ENCODE results near the gene SCAMP1. TPM values are rescaled to one million over a fixed set of nuclear protein-coding genes. Genes with fewer than 3 reads are reported as not detected.

The SCAMP1 gene
- total and polyA plus RNA-seq, 2 of the 13 experiments (the other 11 are each of a cell fraction or from before 2014, with no cell fraction given), result 18.2 to 33.7 TPM

- TF ChIP-seq ZBTB2 (CRISPR knock-in tag; IDR thresholded peaks at IDR 0.05; ENCODE audit: low read depth) (peak; percentile 80), BRF2 (CRISPR knock-in tag; IDR thresholded peaks at IDR 0.05) (no peak), NBN (conservative IDR thresholded peaks at IDR 0.05) (no peak), HDAC1 (CRISPR knock-in tag; IDR thresholded peaks at IDR 0.05) (0 out of 2 replicates have a peak, but pooled peaks have one; percentile 9), ZNF10 (CRISPR knock-in tag; IDR thresholded peaks at IDR 0.05; ENCODE audit: borderline replicate concordance, low read depth) (no peak), RBM39 (IDR thresholded peaks at IDR 0.05; ENCODE audit: low read depth, low read length, poor library complexity, severe bottlenecking) (peak; percentile 85), ZMYM4 (CRISPR knock-in tag; IDR thresholded peaks at IDR 0.05) (peak; percentile 92), HOXD1 (CRISPR knock-in tag; IDR thresholded peaks at IDR 0.05) (no peak; the same call in 1 of the 2 replicates), GFI1 (CRISPR knock-in tag; IDR thresholded peaks at IDR 0.05; ENCODE audit: borderline replicate concordance) (peak; percentile 74)
- TF ChIP-seq, protein P1, sequence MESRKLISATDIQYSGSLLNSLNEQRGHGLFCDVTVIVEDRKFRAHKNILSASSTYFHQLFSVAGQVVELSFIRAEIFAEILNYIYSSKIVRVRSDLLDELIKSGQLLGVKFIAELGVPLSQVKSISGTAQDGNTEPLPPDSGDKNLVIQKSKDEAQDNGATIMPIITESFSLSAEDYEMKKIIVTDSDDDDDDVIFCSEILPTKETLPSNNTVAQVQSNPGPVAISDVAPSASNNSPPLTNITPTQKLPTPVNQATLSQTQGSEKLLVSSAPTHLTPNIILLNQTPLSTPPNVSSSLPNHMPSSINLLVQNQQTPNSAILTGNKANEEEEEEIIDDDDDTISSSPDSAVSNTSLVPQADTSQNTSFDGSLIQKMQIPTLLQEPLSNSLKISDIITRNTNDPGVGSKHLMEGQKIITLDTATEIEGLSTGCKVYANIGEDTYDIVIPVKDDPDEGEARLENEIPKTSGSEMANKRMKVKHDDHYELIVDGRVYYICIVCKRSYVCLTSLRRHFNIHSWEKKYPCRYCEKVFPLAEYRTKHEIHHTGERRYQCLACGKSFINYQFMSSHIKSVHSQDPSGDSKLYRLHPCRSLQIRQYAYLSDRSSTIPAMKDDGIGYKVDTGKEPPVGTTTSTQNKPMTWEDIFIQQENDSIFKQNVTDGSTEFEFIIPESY (CRISPR knock-in tag; IDR thresholded peaks at IDR 0.05), result 0 out of 2 replicates have a peak, but pooled peaks have one; percentile 17
- TF ChIP-seq, protein P2, sequence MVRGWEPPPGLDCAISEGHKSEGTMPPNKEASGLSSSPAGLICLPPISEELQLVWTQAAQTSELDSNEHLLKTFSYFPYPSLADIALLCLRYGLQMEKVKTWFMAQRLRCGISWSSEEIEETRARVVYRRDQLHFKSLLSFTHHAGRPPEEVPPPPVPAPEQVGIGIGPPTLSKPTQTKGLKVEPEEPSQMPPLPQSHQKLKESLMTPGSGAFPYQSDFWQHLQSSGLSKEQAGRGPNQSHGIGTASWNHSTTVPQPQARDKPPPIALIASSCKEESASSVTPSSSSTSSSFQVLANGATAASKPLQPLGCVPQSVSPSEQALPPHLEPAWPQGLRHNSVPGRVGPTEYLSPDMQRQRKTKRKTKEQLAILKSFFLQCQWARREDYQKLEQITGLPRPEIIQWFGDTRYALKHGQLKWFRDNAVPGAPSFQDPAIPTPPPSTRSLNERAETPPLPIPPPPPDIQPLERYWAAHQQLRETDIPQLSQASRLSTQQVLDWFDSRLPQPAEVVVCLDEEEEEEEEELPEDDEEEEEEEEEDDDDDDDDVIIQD (CRISPR knock-in tag; IDR thresholded peaks at IDR 0.05; ENCODE audit: low read depth), result peak; percentile 29; the same call in 1 of the 2 replicates
- TF ChIP-seq, protein P3, sequence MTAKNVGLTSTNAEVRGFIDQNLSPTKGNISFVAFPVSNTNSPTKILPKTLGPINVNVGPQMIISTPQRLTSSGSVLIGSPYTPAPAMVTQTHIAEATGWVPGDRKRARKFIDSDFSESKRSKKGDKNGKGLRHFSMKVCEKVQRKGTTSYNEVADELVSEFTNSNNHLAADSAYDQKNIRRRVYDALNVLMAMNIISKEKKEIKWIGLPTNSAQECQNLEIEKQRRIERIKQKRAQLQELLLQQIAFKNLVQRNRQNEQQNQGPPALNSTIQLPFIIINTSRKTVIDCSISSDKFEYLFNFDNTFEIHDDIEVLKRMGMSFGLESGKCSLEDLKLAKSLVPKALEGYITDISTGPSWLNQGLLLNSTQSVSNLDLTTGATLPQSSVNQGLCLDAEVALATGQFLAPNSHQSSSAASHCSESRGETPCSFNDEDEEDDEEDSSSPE (CRISPR knock-in tag; IDR thresholded peaks at IDR 0.05), result 0 out of 2 replicates have a peak, but pooled peaks have one; percentile 17
- TF ChIP-seq, protein P4, sequence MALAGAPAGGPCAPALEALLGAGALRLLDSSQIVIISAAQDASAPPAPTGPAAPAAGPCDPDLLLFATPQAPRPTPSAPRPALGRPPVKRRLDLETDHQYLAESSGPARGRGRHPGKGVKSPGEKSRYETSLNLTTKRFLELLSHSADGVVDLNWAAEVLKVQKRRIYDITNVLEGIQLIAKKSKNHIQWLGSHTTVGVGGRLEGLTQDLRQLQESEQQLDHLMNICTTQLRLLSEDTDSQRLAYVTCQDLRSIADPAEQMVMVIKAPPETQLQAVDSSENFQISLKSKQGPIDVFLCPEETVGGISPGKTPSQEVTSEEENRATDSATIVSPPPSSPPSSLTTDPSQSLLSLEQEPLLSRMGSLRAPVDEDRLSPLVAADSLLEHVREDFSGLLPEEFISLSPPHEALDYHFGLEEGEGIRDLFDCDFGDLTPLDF (CRISPR knock-in tag; IDR thresholded peaks at IDR 0.05), result peak; percentile 43; the same call in 1 of the 2 replicates
- TF ChIP-seq, protein P5, sequence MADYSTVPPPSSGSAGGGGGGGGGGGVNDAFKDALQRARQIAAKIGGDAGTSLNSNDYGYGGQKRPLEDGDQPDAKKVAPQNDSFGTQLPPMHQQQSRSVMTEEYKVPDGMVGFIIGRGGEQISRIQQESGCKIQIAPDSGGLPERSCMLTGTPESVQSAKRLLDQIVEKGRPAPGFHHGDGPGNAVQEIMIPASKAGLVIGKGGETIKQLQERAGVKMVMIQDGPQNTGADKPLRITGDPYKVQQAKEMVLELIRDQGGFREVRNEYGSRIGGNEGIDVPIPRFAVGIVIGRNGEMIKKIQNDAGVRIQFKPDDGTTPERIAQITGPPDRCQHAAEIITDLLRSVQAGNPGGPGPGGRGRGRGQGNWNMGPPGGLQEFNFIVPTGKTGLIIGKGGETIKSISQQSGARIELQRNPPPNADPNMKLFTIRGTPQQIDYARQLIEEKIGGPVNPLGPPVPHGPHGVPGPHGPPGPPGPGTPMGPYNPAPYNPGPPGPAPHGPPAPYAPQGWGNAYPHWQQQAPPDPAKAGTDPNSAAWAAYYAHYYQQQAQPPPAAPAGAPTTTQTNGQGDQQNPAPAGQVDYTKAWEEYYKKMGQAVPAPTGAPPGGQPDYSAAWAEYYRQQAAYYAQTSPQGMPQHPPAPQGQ (CRISPR knock-in tag; IDR thresholded peaks at IDR 0.05; ENCODE audit: borderline replicate concordance), result no peak
Measured at GRCh38 chr5:78359831-78360673, at the start of gene SCAMP1 (continued).

Data from HepG2 (cell line).